ENCODE results near the gene NOP14.
"Not testable (repeated sequence)": the region's sequence is repeated elsewhere in the genome, so short reads cannot be mapped to it uniquely, and the experiment has no call there.

NOP14 gene

GRCh38 chr4:2932951-2933565, 30.1 kb downstream of the NOP14 start:
- DNase-seq (ENCODE audit: insufficient read length, low spot score) (no peak), FAIRE-seq (no peak)

GRCh38 chr4:2932321-2932950, 30.8 kb downstream of the NOP14 start:
- no peak for FAIRE-seq
- DNase-seq (ENCODE audit: insufficient read length, low spot score), result no peak

GRCh38 chr4:2931512-2932301, 31.5 kb downstream of the NOP14 start:
- peak; percentile 92 for FAIRE-seq
- DNase-seq (ENCODE audit: insufficient read length, low spot score), result peak; percentile 76

GRCh38 chr4:2930758-2931511, 32.3 kb downstream of the NOP14 start:
- FAIRE-seq (no peak), DNase-seq (ENCODE audit: insufficient read length, low spot score) (no peak)

GRCh38 chr4:2930135-2930757, 33.0 kb downstream of the NOP14 start:
- DNase-seq (ENCODE audit: insufficient read length, low spot score) (no peak), FAIRE-seq (no peak)

GRCh38 chr4:2929469-2929868, 33.7 kb downstream of the NOP14 start:
- DNase-seq (ENCODE audit: insufficient read length, low spot score) (no peak), FAIRE-seq (no peak)

- FAIRE-seq (no peak), DNase-seq (ENCODE audit: insufficient read length, low spot score) (no peak)
These were observed 34.7 kb downstream of the NOP14 start for GRCh38 chr4:2928242-2929176.

GRCh38 chr4:2927696-2928075, 35.5 kb downstream of the NOP14 start:
- no peak for DNase-seq (ENCODE audit: insufficient read length, low spot score)
- no peak for FAIRE-seq

- FAIRE-seq (no peak), DNase-seq (ENCODE audit: insufficient read length, low spot score) (no peak)
These were observed 36.0 kb downstream of the NOP14 start for GRCh38 chr4:2927016-2927695.

GRCh38 chr4:2925931-2926860, 37.0 kb downstream of the NOP14 start:
- no peak for FAIRE-seq
- DNase-seq (ENCODE audit: insufficient read length, low spot score), result no peak

GRCh38 chr4:2925496-2925895, 37.7 kb downstream of the NOP14 start:
- FAIRE-seq, result no peak
- DNase-seq (ENCODE audit: insufficient read length, low spot score), result no peak

GRCh38 chr4:2924765-2925301, 38.4 kb downstream of the NOP14 start:
- FAIRE-seq (no peak), DNase-seq (ENCODE audit: insufficient read length, low spot score) (no peak)

- DNase-seq (ENCODE audit: insufficient read length, low spot score), result no peak
- no peak for FAIRE-seq
These were observed 38.9 kb downstream of the NOP14 start for GRCh38 chr4:2924286-2924685.

GRCh38 chr4:2923668-2924173, 39.5 kb downstream of the NOP14 start:
- no peak for DNase-seq (ENCODE audit: insufficient read length, low spot score)
- FAIRE-seq, result no peak

- FAIRE-seq, result no peak
These were observed 40.1 kb downstream of the NOP14 start for GRCh38 chr4:2923141-2923551.

GRCh38 chr4:2922453-2923101, 40.6 kb downstream of the NOP14 start:
- not testable (repeated sequence) for DNase-seq (ENCODE audit: insufficient read length, low spot score); FAIRE-seq

More at GRCh38 chr4:2923141-2923551, 40.1 kb downstream of the NOP14 start:
- no peak for DNase-seq (ENCODE audit: insufficient read length, low spot score)

- FAIRE-seq; DNase-seq (ENCODE audit: insufficient read length, low spot score): not testable (repeated sequence)
These were observed 44.5 kb downstream of the NOP14 start for GRCh38 chr4:2918714-2919113.
